Smooth muscle cell of the brain vasculature (primary cell): ENCODE results near the gene SLC13A3.

ENCODE experiments used
- DNase-seq: peaks from one replicate; pipeline ENCODE4 v3.0.0-alpha.2; 2012; ENCODE audit warnings: low read depth, low spot score

The SLC13A3 gene, protein sequence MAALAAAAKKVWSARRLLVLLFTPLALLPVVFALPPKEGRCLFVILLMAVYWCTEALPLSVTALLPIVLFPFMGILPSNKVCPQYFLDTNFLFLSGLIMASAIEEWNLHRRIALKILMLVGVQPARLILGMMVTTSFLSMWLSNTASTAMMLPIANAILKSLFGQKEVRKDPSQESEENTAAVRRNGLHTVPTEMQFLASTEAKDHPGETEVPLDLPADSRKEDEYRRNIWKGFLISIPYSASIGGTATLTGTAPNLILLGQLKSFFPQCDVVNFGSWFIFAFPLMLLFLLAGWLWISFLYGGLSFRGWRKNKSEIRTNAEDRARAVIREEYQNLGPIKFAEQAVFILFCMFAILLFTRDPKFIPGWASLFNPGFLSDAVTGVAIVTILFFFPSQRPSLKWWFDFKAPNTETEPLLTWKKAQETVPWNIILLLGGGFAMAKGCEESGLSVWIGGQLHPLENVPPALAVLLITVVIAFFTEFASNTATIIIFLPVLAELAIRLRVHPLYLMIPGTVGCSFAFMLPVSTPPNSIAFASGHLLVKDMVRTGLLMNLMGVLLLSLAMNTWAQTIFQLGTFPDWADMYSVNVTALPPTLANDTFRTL

DNA sequence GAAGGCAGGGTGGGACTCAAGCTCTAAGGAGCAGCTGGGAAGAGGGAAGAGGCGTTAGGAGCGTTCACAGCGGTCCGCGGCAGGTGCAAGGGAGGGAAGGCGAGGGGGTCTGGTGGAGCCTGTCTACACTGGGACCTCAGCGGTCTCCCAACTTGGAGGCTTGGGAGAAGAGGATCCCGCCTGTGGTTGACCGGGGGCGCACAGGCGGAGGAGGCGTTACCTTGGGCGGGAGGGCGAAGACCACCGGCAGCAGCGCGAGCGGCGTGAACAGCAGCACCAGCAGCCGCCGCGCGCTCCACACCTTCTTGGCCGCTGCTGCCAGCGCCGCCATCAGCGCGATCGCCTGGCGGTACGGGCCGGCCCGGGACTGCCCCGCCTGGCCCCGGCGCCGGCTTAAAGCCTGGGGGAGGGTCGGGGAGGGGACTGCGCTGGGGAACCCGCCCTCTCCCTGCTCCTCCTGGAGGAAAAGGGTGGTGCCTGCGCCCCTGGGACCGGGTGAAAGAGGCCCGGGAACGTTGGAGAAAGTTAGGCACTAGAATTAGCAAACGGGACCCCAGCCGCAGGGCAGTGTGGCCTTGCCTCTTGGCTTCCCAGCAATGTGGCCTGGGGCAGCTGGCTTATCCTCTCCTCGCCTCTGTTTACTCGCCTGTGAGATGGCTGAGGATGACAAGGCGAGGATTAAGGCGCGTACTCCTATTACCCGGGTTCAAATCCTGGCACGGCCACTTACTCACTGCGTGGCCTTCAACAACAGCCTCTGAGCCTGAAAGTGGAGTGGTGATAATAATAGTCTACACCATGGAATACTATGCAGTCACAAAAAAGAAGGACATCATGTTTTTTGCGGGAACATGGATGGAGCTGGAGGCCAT is at the start of gene SLC13A3:
Gene SLC13A3, minus strand, starts transcription at position 369 of the 872 bp plus-strand sequence. Its CDS starts 38 bp downstream, at position 331.
- no peak for DNase-seq

DNA sequence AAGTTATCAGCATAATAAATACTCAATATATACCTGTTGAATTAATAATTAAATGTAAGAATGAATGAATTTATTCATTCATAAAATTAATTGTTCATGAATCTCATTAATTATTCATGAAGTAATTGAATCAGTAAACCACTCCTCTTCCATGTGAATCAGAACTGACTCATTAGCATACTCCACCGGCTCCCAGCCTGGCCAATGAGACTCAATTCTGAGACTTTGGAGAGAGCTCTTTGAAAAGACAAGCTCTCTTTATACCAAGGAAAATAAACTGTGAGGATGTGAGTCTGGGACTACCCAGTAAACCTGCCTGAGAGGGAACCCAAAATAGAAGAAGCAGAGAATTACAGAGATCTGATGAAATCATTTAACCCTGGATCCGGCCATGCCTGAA is 49.8 kb upstream of the SLC13A3 start:
- DNase-seq: no peak

DNA sequence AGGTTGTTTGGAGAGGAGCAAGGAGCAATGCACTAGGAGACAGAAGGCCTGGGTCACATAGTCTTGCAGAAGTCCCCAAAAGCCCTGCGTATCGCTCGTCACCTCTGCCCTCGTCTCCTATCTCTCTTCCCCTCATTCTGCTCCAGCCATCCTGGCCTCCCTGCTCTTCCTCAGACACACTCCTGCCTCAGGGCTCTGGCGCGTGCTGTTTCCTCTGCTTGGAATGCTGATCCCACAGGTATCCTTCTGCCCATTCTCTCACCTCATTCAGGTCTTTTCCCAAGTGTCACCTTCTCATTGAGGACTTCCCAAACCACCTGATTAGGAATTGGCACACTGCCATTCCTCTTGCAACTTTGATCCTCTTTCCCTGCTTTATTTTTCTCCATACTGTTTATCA is 49.2 kb upstream of the SLC13A3 start:
- no peak for DNase-seq

DNA sequence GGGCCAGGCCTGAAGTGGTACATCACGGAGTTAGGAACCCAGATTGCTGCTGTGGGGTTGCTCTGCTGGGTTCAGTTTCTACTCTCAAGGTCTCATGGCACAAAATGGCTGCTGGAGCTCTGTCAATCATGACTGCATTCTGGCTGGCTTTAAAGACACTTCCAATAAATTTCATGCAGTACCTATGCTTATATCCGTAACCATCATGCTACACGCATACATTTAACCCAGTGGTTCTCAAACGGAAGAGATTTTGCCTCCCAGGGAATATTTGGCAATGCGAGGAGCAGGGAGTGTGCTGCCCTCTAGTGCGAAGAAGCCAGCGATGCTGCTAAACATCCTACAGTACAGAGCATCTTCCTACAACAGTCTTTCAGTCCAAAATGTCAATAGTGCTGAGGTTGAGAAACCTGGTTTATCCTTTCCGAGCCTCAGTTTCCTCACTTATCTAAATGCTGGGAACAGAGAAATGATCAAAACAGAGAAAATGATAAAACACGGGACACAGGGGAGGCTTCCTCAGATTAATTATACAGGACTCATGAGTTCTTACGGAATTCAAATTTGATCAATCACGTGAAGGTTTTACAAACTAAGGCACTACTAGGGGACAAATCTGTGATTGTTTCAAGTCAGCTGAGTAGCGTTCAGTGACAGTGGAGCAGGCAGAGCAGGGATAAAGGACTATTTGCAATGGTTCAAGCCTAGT is 48.5 kb upstream of the SLC13A3 start:
- DNase-seq: no peak

DNA sequence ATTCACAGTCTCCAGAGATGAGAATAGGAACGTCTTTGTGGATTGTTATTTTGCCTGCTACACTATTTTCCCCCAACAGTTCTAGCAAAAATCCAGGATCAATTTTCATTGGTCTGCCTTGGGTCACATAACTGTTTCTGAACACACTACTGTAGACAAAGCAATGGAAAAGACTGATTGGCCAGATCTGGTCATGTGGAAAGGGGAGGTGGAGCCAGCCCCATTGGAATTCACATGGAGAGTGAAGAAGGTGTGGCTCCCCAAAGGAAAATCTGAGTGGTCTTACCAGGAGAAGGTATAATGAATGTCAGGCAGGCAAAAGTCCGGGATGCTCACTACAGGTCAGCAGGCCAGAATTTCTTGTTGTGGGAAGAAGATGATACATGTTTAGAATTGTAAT is 47.5 kb upstream of the SLC13A3 start:
- DNase-seq: no peak

DNA sequence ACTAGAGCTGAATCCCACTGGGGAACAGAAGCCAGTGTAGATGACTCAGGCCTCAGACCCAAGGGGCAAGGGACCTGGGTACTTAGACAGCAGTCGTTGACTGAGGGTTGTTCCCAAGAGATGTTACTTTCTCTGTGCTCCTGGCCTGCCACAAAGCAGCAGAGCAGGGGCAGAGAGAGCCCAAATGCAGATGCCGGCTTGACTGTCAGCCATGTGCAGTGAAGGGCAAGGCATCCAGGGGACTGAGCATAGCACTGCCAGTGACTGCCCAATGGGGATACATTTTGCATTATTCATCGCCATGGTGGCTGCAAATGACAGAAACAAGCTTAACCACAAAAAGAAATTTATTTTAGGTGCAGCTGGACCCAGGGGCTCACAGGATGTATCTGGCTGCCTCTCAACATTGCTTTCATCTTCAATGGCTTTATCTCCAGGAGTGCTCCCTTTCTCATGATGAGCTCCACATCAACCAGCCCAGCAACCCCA is 45.6 kb upstream of the SLC13A3 start:
- no peak for DNase-seq

DNA sequence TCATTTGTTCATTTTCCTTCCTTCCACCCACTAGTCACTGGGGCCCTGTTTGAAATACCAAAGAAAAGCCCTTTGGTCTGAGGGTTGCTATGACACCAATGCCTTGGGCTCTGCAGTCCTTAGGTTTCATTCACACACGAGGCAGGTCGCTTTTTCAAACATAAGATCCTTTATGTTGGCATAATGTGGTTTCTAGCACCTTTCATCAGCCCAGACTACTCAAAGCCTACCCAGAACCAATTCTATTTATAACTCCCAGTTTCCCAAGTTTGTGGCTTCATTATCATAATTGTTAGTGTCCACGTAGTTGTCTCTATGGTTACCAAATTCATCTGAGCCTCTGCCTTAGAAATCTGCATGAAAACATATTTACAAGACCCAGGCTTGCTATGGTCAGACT is 44.6 kb upstream of the SLC13A3 start:
- DNase-seq: no peak

DNA sequence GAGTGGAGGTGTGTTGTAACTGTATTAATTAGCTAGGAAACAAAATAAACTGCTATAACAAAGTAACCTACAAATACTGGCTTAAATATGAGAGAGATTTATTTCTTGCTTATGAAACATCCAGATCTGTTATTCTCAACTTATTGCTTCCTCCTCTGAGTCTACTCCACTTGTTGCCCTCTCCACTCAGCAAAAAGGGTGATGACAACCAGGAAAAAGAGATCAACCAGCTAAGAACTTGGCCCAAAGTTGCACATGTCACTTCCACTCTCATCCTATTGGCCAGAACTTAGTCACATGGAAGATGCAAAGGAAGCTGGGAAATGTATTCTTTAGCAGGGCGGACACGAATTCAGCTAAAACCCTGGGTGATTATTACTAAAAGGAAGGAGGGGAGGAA is 43.2 kb upstream of the SLC13A3 start:
- no peak for DNase-seq

DNA sequence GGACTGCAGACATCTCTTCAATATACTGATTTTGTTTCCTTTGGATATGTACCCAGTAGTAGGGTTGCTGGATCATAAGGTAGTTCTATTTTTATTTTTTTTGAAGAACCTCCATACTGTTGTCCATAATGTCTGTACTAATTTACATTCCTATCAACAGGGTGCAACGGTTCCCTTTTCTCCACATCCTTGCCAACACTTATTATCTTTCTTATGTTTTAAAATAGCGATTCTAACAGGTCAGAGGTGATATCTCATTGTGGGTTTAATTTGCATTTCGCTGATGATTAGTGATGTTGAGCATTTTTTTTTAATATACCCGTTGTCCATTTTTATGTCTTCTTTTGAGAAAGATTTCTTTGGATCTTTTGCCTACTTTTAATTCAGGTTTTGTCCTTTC is 39.9 kb upstream of the SLC13A3 start:
- DNase-seq: no peak

DNA sequence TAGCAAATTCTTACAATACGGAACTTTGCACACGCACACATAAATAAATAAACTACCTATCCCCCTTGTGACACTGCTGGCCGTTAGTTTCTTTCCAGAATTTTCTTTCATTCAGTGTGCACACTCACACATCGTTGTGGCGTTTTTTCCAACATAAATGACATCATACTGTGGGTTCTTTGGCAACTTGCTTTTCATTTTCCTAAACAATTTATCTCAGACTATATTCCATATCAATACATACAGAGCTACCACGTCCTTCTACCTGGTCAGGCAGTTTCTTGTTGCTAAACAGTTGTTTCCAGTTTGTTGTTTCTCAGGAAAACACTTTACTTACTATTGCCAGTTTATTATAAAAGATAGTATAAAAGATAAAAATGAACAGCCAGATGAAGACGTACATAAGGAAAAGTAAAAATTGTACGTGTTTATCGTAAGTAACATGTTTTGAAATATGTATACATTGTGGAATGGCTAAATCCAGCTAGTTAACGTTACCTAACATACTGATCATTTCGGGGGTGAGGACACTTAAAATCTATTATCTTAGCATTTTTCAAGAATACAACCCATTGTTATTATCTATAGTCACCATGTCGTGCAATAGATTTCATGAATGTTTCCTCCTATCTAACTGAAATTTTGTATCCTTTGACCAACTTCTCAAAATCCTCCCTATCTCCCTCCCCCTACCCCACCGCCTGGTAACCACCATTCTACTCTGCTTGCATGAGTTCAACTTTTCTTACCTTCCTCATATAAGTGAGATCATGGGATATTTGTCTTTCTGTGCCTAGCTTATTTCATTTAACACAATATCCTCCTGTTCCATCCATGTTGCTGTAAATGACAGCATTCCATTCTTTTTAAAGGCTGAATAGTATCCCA is 39.2 kb upstream of the SLC13A3 start:
- DNase-seq: no peak

DNA sequence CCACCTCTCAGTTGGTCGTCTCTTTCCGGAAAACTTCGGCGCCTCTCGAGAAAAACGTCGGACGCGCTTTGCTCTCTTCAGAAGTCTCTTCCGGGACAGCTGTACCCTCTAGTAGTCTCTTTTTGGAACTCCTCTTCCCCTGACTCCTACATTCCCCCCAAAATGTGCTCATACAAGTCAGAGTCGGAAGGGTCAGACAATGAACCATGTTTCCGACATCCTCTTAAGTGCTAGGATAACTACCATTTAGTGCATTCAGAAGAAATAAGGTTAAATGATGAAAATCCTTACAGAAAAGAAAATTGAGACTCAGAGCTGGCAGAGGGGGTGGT is 38.5 kb upstream of the SLC13A3 start:
- DNase-seq: no peak

DNA sequence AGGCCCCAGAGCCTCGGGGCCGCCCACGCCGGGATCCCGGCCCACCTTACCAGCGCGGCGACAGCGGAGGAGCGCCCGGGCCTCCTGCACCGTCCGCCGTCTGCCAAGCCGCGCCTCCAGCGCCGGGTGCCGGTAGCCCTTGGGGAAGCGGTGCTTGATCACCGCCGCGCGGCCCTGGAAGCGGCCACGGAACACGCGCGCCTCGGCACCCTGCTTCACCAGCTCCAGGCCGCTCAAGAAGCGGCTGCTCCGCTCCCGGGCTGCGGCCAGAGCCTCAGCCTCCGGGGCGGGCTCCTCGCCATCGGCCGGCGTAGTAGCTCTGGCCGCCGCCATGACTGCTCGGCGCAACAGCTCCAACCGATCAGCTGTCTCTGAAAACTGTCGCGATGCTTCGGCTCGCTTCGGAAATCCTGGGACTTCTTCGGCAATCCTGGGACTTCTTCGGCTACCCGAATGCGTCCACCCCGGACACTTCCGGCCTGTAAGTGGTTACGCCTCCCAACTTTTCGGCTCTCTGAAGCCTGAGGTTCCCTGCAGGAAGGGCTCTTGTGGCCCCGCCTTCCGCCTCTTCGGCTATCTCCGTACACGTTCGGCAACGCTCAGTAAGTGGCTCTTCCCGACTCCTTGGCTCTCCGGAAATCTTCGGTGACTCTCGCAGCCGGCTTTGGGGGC is 38.0 kb upstream of the SLC13A3 start, which contains the start of gene TP53RK:
Gene TP53RK, minus strand, starts transcription at position 363 of the 672 bp plus-strand sequence. Its CDS starts 30 bp downstream, at position 333.
- peak; percentile 99 for DNase-seq

DNA sequence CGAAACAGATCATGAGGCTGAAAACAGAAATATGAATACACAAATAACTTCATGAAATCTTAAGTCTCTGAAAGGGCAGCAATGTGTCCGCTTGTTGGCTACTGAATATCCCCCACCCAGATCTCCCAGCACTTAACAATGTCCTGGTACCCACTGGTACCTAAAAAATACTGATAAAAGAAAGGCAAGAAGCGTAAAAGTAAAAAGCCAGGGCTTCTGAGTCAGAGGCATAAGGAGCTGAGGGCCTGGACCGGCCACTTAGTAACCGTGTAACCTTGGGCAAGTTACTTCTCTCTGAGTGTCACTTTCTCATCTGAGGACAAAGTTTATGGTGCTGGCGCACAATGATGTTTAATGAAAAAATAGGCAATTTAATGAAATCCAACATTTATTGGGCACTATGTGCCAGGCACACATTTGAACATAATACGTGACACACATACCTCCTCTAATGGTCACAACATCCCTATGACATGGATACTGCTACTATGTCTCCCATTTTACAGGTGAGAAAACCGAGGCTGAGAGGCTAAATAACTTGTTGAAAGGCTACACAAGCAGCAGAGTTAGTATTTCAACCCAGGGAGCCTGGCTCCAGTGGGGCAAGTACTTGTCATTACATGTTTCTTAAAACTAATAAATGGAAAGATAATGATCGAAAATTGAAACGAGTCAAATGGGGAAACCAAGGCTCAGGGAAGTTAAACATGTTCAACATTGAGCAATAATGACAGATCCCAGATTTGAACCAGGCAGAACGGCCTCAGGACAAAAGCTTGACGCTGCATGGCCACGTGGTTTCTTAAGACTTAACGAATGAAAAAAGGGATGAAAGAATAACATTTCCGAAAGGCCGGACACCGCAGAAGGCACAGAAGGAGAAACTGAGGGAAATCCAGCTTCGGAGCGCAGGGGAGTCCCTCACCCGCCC is 37.2 kb upstream of the SLC13A3 start:
- DNase-seq: no peak

DNA sequence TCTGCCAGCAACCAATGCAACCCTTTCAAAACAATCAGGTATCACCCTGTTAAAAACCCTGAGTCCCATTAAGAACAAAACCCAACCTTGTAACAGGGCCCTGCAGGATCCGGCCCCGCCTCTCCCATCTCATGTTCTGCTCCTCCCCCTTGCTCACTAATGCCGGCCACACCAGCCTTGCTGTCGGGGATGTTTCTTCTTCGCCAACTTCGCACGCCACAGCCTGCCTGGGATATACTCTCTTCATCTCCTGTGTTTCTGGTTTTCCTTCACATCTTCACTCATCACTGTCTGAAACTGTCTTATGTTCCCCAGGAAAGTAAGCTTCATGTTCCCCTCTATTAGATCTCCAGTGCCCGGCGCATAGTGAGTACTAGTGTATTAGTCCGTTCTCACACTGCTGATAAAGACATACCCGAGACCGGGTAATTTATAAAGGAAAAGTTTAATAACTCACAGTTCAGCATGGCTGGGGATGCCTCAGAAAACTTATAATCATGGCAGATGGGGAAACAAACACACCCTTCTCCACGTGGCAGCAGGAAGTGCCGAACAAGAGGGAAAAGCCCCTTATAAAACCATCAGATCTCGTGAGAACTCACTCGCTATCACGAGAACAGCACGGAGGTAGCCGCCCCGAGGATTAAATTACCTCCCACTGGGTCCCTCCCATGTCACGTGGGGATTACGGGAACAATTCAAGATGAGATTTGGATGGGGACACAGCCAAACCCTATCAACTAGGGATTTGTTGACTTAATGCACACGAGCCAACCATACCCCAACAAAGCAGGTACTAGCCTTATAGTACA is 32.9 kb upstream of the SLC13A3 start:
- no peak for DNase-seq

DNA sequence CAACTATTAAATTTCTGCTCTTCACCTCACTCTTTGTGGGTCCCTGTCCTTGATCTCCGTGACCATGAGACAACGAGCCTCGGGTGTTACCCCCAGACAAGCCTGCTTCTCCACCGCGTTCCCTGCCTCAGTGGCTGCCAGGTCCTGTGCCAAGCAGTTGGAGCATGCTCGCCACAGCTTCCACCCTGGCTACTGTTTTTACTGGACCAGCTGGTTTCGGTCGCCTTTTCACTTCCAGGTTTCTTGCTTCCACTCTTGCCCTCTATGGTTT is 32.3 kb upstream of the SLC13A3 start:
- no peak for DNase-seq

DNA sequence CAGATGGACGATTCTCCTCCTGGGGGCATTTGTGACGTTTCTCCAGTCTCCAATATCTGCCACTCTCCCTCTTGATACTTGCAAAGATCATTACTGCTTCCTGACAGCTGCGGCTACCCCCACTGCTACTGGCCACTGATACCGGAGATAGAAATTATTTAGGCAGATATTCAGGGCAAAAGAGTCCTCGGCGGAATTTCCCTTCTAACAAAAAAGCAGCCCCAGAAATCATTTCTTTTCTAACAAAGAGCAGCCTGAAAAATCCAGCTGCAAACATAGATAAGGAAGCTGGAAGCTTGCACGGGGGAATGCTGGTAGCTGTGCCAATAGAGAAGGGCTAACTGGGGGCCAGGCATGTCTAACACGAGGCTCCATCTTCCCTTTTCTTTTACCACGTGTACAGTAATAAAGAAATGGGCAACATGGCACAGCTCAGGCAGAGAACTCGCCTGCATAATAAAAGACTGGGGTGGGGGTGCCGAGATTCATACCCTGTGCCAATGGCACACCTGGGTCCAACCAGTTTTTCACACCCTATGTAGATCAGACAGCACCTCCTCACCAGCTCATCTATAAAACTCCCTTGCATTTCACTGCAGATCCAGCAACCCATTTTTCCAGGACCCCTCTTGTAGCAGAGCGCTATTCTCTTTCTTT is 31.9 kb upstream of the SLC13A3 start:
- no peak for DNase-seq

DNA sequence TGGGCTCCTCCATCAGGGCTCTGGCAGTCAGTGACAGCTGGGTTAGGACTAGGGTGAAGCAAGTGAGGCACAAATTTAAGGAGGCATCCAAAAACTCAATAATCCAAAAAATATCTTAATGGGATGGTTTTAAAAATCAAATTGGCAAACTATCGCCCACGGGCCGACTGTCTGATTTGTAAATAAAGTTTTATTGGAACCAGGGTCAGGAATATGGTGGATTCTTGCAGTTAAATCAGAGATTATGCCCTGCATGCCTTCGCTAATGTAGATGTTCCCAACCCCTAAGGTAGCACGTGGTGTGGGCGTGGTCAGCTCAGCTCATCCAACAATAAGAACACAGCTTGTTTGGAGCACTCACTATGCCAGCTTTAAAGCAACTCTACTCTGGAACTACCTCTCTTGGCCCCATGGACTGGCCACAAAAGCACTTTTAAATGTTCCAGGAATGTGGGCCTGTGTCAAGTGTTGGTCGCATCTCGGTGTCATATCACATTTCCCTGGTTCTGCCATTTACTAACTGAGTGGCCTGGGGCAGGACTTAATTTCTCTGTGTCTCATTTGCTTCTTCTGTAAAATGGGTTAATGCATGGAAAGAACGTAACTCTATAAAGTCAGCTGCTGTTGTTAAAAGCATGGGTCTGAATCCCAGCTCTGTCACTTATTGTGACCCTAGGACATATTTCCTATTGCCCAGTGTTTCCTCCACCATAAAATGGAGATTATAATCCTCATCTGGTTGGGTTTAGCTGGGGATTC is 31.0 kb upstream of the SLC13A3 start:
- DNase-seq: no peak
